H1 (cell line): ENCODE results near the gene PPM1G. TPM values are rescaled to one million over a fixed set of nuclear protein-coding genes. Genes with fewer than 3 reads are reported as not detected.

Experiments used
- CTCF ChIA-PET: fragments of 300-600 bp; sonication (Branson Sonifier 250); formaldehyde crosslinking; loops from one replicate; lab custom pipeline; 2021; ENCODE audit not compliant: partially characterized antibody; lab: Charles Lee
- POLR2A ChIA-PET: fragments of 300-600 bp; sonication (Branson Sonifier 250); formaldehyde crosslinking; loops from one replicate; lab custom pipeline; 2021; ENCODE audit warnings: inconsistent platforms; ENCODE audit not compliant: partially characterized antibody; lab: Charles Lee
- DNase-seq, 2 experiments: peaks; one replicate each; pipeline versions ENCODE4 v3.0.0 to v3.0.0-alpha.2; 2010 to 2022; ENCODE audit warnings: low spot score in 2 of 2, low read depth in 1 of 2, mixed read lengths in 1 of 2
- FAIRE-seq: peaks from 2 replicates; lab custom pipeline; 2011; peaks lifted over from hg19 to GRCh38; lab: Jason Lieb, UNC
- H2AFZ ChIP-seq: 2 replicates; pipeline ENCODE4 v1.8.1; 2012; ENCODE audit warnings: low read length, inconsistent platforms
- H2AK5ac ChIP-seq: 2 replicates; pipeline ENCODE4 v1.6.1; 2013; ENCODE audit warnings: low read depth, low read length
- H2BK120ac ChIP-seq: replicated peaks from 2 replicates; pipeline ENCODE3; 2013; ENCODE audit warnings: low read depth, low read length, inconsistent platforms
- H2BK12ac ChIP-seq: 2 replicates; pipeline ENCODE4 v1.6.1; 2013; ENCODE audit warnings: low read depth, low read length
- H2BK15ac ChIP-seq: 2 replicates; pipeline ENCODE4 v1.6.1; 2013; ENCODE audit warnings: low read length
- H2BK20ac ChIP-seq: 2 replicates; pipeline ENCODE4 v1.6.1; 2013; ENCODE audit warnings: low read length
- H2BK5ac ChIP-seq: 2 replicates; pipeline ENCODE4 v1.6.1; 2013; ENCODE audit warnings: low read depth, low read length
- H3K14ac ChIP-seq: 2 replicates; pipeline ENCODE4 v1.6.1; 2013; ENCODE audit warnings: inconsistent platforms; ENCODE audit not compliant: insufficient read length
- H3K18ac ChIP-seq: 2 replicates; pipeline ENCODE4 v1.6.1; 2013; ENCODE audit warnings: low read length; ENCODE audit errors: extremely low read depth
- H3K23ac ChIP-seq: 2 replicates; pipeline ENCODE4 v1.6.1; 2013; ENCODE audit warnings: inconsistent platforms; ENCODE audit not compliant: insufficient read length
- H3K23me2 ChIP-seq: 2 replicates; pipeline ENCODE4 v1.6.1; 2013; ENCODE audit warnings: low read depth, low read length
- H3K27ac ChIP-seq: 2 replicates; pipeline ENCODE4 v1.6.1; 2011; ENCODE audit warnings: low read depth, low read length, inconsistent platforms
- H3K27me3 ChIP-seq, 4 experiments: replicated peaks in 1 of 4; 1 replicate in 1 of 4; 2 replicates in 3 of 4; pipeline versions ENCODE4 v1.6.1 to v1.8.1; 2011 to 2013; ENCODE audit warnings: low read length in 3 of 4, mild to moderate bottlenecking in 3 of 4, inconsistent platforms in 2 of 4, mixed read lengths in 2 of 4, moderate library complexity in 1 of 4; ENCODE audit not compliant: control insufficient read depth in 3 of 4, insufficient read depth in 3 of 4; ENCODE audit errors: extremely low read depth in 1 of 4
- H3K36me3 ChIP-seq, 4 experiments: 2 replicates each; pipeline versions ENCODE4 v1.6.1 to v1.8.1; 2011 to 2013; ENCODE audit warnings: mild to moderate bottlenecking in 4 of 4, low read length in 3 of 4, moderate library complexity in 2 of 4, control low read depth in 1 of 4, inconsistent platforms in 1 of 4; ENCODE audit not compliant: insufficient read depth in 4 of 4, control insufficient read depth in 2 of 4
- H3K4ac ChIP-seq: replicated peaks from 2 replicates; pipeline ENCODE3; 2013; ENCODE audit warnings: low read length, low read depth, mixed read lengths, inconsistent platforms; ENCODE audit not compliant: insufficient read length
- H3K4me1 ChIP-seq, 4 experiments: replicated peaks in 1 of 4; 1 replicate in 1 of 4; 2 replicates in 3 of 4; pipeline versions ENCODE4 v1.6.1 to v1.8.1; 2011 to 2013; ENCODE audit warnings: low read length in 3 of 4, inconsistent platforms in 2 of 4, mixed read lengths in 1 of 4; ENCODE audit not compliant: insufficient read depth in 4 of 4, control insufficient read depth in 3 of 4
- H3K4me2 ChIP-seq, 2 experiments: 2 replicates each; pipeline versions ENCODE4 v1.6.1 to v1.8.1; 2011 to 2013; ENCODE audit warnings: low read depth in 2 of 2, low read length in 2 of 2, control low read depth in 1 of 2, inconsistent platforms in 1 of 2, mild to moderate bottlenecking in 1 of 2; ENCODE audit not compliant: insufficient read depth in 1 of 2
- H3K4me3 ChIP-seq, 4 experiments: fragments of 200-600, 300-600 bp in 1 of 4; sonication (generic), shearing (Covaris generic), sonication (Bioruptor Twin) in 1 of 4; 2 replicates each; pipeline versions ENCODE4 v1.5.1 to v1.8.1; 2011 to 2016; ENCODE audit warnings: low read length in 4 of 4, low read depth in 3 of 4, control low read depth in 2 of 4, inconsistent platforms in 2 of 4, mild to moderate bottlenecking in 2 of 4, mixed read lengths in 1 of 4, moderate library complexity in 1 of 4; ENCODE audit not compliant: insufficient read depth in 2 of 4; ENCODE audit errors: extremely low read depth in 1 of 4
- H3K56ac ChIP-seq: replicated peaks from 2 replicates; pipeline ENCODE3; 2013; ENCODE audit warnings: low read depth, mild to moderate bottlenecking, mixed read lengths, low read length, inconsistent platforms; ENCODE audit not compliant: insufficient read length
- H3K79me1 ChIP-seq: 2 replicates; pipeline ENCODE4 v1.6.1; 2013; ENCODE audit warnings: low read depth, low read length, control low read depth
- H3K79me2 ChIP-seq, 2 experiments: 2 replicates each; pipeline versions ENCODE4 v1.6.1 to v1.8.1; 2012 to 2013; ENCODE audit warnings: low read length in 2 of 2, mild to moderate bottlenecking in 2 of 2, inconsistent platforms in 1 of 2; ENCODE audit not compliant: insufficient read depth in 2 of 2, control insufficient read depth in 1 of 2
- H3K9ac ChIP-seq, 4 experiments: replicated peaks in 1 of 4; 1 replicate in 1 of 4; 2 replicates in 3 of 4; pipeline versions ENCODE4 v1.6.1 to v1.8.1; 2011 to 2013; ENCODE audit warnings: low read depth in 3 of 4, low read length in 3 of 4, control low read depth in 2 of 4, mild to moderate bottlenecking in 2 of 4, moderate library complexity in 2 of 4, inconsistent platforms in 1 of 4; ENCODE audit errors: extremely low read depth in 1 of 4
- H3K9me3 ChIP-seq, 2 experiments: 2 replicates each; pipeline versions ENCODE4 v1.6.1 to v1.8.1; 2012 to 2013; ENCODE audit warnings: mild to moderate bottlenecking in 2 of 2, moderate library complexity in 2 of 2, control low read depth in 1 of 2, inconsistent platforms in 1 of 2, low read depth in 1 of 2, low read length in 1 of 2, mixed read lengths in 1 of 2; ENCODE audit not compliant: insufficient read depth in 2 of 2
- H4K20me1 ChIP-seq, 2 experiments: replicated peaks in 1 of 2; 2 replicates each; pipeline versions ENCODE3 to v1.8.1; 2011 to 2013; ENCODE audit warnings: inconsistent platforms in 2 of 2, low read length in 2 of 2, mild to moderate bottlenecking in 1 of 2; ENCODE audit not compliant: insufficient read depth in 2 of 2, control insufficient read depth in 1 of 2
- H4K5ac ChIP-seq: 2 replicates; pipeline ENCODE4 v1.6.1; 2013; ENCODE audit warnings: low read length, low read depth, mixed read lengths, inconsistent platforms; ENCODE audit not compliant: insufficient read length
- H4K8ac ChIP-seq: 2 replicates; pipeline ENCODE4 v1.8.0; 2013; ENCODE audit warnings: mild to moderate bottlenecking, moderate library complexity, low read length, inconsistent platforms; ENCODE audit not compliant: insufficient read depth; ENCODE audit errors: extremely low read depth
- H4K91ac ChIP-seq: replicated peaks from 2 replicates; pipeline ENCODE3; 2013; ENCODE audit warnings: low read length, mixed read lengths, inconsistent platforms; ENCODE audit not compliant: insufficient read length
- CBX5 ChIP-seq: fragments of 300-800, 300-1000 bp; sonication (generic); IDR thresholded peaks from 2 replicates; pipeline ENCODE4 v1.7.1; 2016; ENCODE audit warnings: antibody characterized with exemption, low read length, low read depth
- CEBPB ChIP-seq: IDR thresholded peaks from 2 replicates; pipeline ENCODE4 v1.6.1; 2012; ENCODE audit warnings: low read depth, low read length
- CHD1 ChIP-seq: IDR thresholded peaks from 2 replicates; pipeline ENCODE4 v1.6.1; 2012; ENCODE audit warnings: low read depth, low read length, improper control_type of control experiment
- EGR1 ChIP-seq: IDR thresholded peaks from 2 replicates; pipeline ENCODE4 v1.6.1; 2011; ENCODE audit warnings: low read depth, low read length, borderline replicate concordance
- POLR2A ChIP-seq, 2 experiments: IDR thresholded peaks; 1 replicate in 1 of 2; 2 replicates in 1 of 2; pipeline ENCODE4 v1.6.1; 2011; ENCODE audit warnings: low read depth in 2 of 2, low read length in 2 of 2, mild to moderate bottlenecking in 2 of 2; ENCODE audit errors: control extremely low read depth in 1 of 2
- ZNF274 ChIP-seq: IDR thresholded peaks from 2 replicates; pipeline ENCODE4 v1.7.0; 2012; ENCODE audit warnings: low read length, borderline replicate concordance; ENCODE audit errors: extremely low read depth
- WGBS, 2 experiments: shearing (Covaris generic) in 1 of 2; methylation state at CpG; one replicate each; pipeline versions ENCODE4 v1.1.6 to v1.1.7; 2013 to 2015; ENCODE audit warnings: low lambda C conversion rate in 2 of 2, mixed read lengths in 2 of 2, inconsistent platforms in 1 of 2, low coverage in 1 of 2, missing lambda C conversion rate in 1 of 2; ENCODE audit not compliant: insufficient replicate concordance in 2 of 2, insufficient coverage in 1 of 2, insufficient read length in 1 of 2; ENCODE audit errors: extremely low coverage in 1 of 2, missing lambda C conversion rate in 1 of 2; 5-methylcytosine and 5-hydroxymethylcytosine counted together
- polyA plus RNA-seq, 7 experiments: library from polyadenylated mRNA; depleted of rRNA in 3 of 7; stranded (reverse) in 5 of 7; unstranded in 2 of 7; fragments of >200 nt in 5 of 7; fragments of 200-250 nt in 2 of 7; gene quantifications; 1 replicate in 5 of 7; 2 replicates in 1 of 7; 4 replicates in 1 of 7; pipeline versions ENCODE4 v1.2.1 to v1.2.3, GENCODE V29; 2011 to 2013; ENCODE audit warnings: missing spikeins in 2 of 7, mixed read lengths in 2 of 7
- total RNA-seq: library from RNA; stranded (reverse); fragmentation: NEBNext Ultra II Directional; extraction: Animal tissue kit (Norgen Biotek cat#: 25700); gene quantifications from 2 replicates; pipeline ENCODE4 v1.2.1, GENCODE V29; 2021
- TF ChIP-seq, protein P1 (sequence below): IDR thresholded peaks from 2 replicates; pipeline ENCODE4 v1.6.1; 2011; ENCODE audit warnings: low read depth, mild to moderate bottlenecking, low read length; ENCODE audit not compliant: insufficient read depth
- TF ChIP-seq, protein P2 (sequence below): IDR thresholded peaks from 2 replicates; pipeline ENCODE4 v1.6.1; 2012; ENCODE audit warnings: inconsistent platforms

Gene PPM1G
- total and polyA plus RNA-seq, 2 of the 8 experiments (the other 6 are each of a cell fraction or from before 2014, with no cell fraction given): 73.3 to 203 TPM

DNA sequence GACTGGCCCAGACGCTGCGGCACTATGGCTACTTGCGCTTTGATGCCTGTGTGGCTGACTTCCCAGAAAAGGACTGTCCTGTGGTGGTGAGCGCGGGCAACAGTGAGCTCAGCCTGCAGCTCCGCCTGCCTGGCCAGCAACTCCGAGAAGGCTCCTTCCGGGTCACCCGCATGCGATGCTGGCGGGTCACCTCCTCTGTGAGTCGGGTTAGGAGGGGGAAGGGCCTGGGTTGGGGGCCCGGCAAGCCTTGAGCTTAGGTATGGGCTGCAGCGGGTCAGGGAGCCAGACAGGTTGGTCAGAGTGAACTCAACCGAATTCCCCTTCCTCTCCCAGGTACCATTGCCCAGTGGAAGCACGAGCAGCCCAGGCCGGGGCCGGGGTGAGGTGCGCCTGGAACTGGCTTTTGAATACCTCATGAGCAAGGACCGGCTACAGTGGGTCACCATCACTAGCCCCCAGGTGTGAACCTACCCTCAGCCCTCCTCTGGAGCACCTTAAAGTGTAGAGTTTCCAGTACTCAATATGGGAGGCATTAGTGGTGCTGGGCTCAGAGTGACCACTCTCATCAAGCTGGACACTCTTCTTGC is 33.8 kb downstream of the PPM1G start:
- Histone ChIP-seq H4K91ac (no peak overlapping the region), H2AFZ (no peak overlapping the region), H3K14ac (no peak overlapping the region), H2BK15ac (no peak overlapping the region), H3K36me3 (peaks cover 29 to 50% (median 43%) of the 10 kb centered on the region in 4 experiments), H3K4me2 (no peak overlapping the region), H2BK120ac (no peak overlapping the region), H4K20me1 (peaks cover 4 to 18% of the 10 kb centered on the region in 2 experiments), H3K27ac (no peak overlapping the region), H3K23ac (no peak overlapping the region), H3K27me3 (no peaks in the 10 kb centered on the region), H2BK5ac (no peak overlapping the region), H3K79me2 (peaks cover 0 to 27% of the 10 kb centered on the region in 2 experiments; a peak in 2 of 4 replicates), H4K8ac (no peak overlapping the region; the same call in 1 of the 2 replicates), H3K9me3 (no peaks in the 10 kb centered on the region), H3K79me1 (peaks cover 6% of the 10 kb centered on the region), H3K9ac (no peak overlapping the region), H3K23me2 (peaks cover 13% of the 10 kb centered on the region), H2BK20ac (no peak overlapping the region), H4K5ac (no peak overlapping the region), H3K56ac (no peak overlapping the region), H2BK12ac (no peak overlapping the region), H3K4me3 (no peak overlapping the region), H2AK5ac (no peak overlapping the region), H3K18ac (no peak overlapping the region), H3K4ac (no peak overlapping the region), H3K4me1 (peaks cover 0 to 10% (median 3%) of the 10 kb centered on the region in 4 experiments; a peak in 5 of 7 replicates)
- POLR2A ChIA-PET: interaction anchor here (1.3 to 9.5 kb wide), 8 partner anchors 9 to 64 kb away, joined by 3 to 114 read pairs (median 4); partner anchors contain the start of genes EIF2B4, GTF3C2 and NRBP1
- FAIRE-seq (no peak), DNase-seq (no peak)
- TF ChIP-seq CEBPB (no peak), CHD1 (no peak), CBX5 (no peak), POLR2A (IDR thresholded peaks at IDR 0.05; ENCODE audit: control extremely low read depth in 1 of 2, low read depth in 2 of 2, low read length in 2 of 2) (0 out of 3 replicates have a peak, but pooled peaks of 1 of the 2 experiments have one; percentile 10), EGR1 (no peak), ZNF274 (no peak)
- TF ChIP-seq, protein P1, sequence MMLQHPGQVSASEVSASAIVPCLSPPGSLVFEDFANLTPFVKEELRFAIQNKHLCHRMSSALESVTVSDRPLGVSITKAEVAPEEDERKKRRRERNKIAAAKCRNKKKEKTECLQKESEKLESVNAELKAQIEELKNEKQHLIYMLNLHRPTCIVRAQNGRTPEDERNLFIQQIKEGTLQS: no peak
- TF ChIP-seq, protein P2, sequence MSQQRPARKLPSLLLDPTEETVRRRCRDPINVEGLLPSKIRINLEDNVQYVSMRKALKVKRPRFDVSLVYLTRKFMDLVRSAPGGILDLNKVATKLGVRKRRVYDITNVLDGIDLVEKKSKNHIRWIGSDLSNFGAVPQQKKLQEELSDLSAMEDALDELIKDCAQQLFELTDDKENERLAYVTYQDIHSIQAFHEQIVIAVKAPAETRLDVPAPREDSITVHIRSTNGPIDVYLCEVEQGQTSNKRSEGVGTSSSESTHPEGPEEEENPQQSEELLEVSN: no peak
- CTCF ChIA-PET: interaction anchor here (0.9 to 1.6 kb wide), 2 partner anchors 54 to 55 kb away, joined by 3 read pairs; no protein-coding TSS in a partner anchor
- WGBS, 2 experiments: 93% methylated on average over 19 of the region's 20 CpGs; no CpG with 5 or more reads in 1 of the 2 experiments
